GM10248 (cell line): ENCODE measurements around the gene ZSCAN26.
A peak's percentile ranks its signal among the peaks of the same experiment; 100 is the strongest.

ENCODE experiments used
- CTCF ChIA-PET: fragments of 300-600 bp; sonication (Branson Sonifier 250); formaldehyde crosslinking; extraction: SDS; loops from one replicate; lab custom pipeline; 2021; ENCODE audit warnings: antibody characterized with exemption; lab: Yijun Ruan, JAX
- POLR2A ChIA-PET: fragments of 350-650 bp; sonication (Branson Sonifier 250); formaldehyde crosslinking; extraction: SDS; loops from one replicate; lab custom pipeline; 2020; ENCODE audit warnings: antibody characterized with exemption; lab: Yijun Ruan, JAX
- DNase-seq: peaks from one replicate; pipeline ENCODE4 v3.0.0; 2012; ENCODE audit errors: extremely low spot score
- CTCF ChIP-seq: IDR thresholded peaks from 2 replicates; pipeline ENCODE4 v1.5.1; 2012; ENCODE audit warnings: mild to moderate bottlenecking, low read depth; ENCODE audit errors: extremely low read depth, missing control alignments, control extremely low read depth

The ZSCAN26 gene

GRCh38 chr6:28225056-28225834 is 41.7 kb upstream of the ZSCAN26 start, which contains the start of gene ZSCAN9:
Gene ZSCAN9, plus strand, starts transcription at chr6:28225275. Its CDS starts 1,810 bp downstream, at chr6:28227085.
- ChIA-PET POLR2A (interaction anchor here (1.0 kb wide), 1 partner anchor 42 kb away, joined by 3 read pairs; the partner anchor contains the start of gene ZSCAN26), CTCF (no interaction called here)
- no peak for TF ChIP-seq CTCF
- DNase-seq: peak; percentile 80

GRCh38 chr6:28226460-28226859 is 40.5 kb upstream of the ZSCAN26 start:
- no peak for TF ChIP-seq CTCF
- ChIA-PET CTCF (interaction anchor here (2.2 kb wide), 1 partner anchor 130 kb away, joined by 11 read pairs; no protein-coding TSS in a partner anchor), POLR2A (no interaction called here)
- no peak for DNase-seq

GRCh38 chr6:28232785-28233184 is 34.2 kb upstream of the ZSCAN26 start:
- no peak for TF ChIP-seq CTCF
- POLR2A ChIA-PET: no interaction called here
- CTCF ChIA-PET: interaction anchor here (1.0 to 1.7 kb wide), 4 partner anchors 11 to 15 kb away, joined by 3 to 5 read pairs (median 4); no protein-coding TSS in a partner anchor
- DNase-seq: no peak

- TF ChIP-seq CTCF: no peak
- ChIA-PET CTCF (no interaction called here), POLR2A (no interaction called here)
- DNase-seq: no peak
Observed at GRCh38 chr6:28235912-28236452, 31.0 kb upstream of the ZSCAN26 start.

GRCh38 chr6:28239636-28240035 is 27.3 kb upstream of the ZSCAN26 start:
- POLR2A ChIA-PET: no interaction called here
- CTCF ChIA-PET: no interaction called here
- DNase-seq: no peak
- no peak for TF ChIP-seq CTCF

- POLR2A ChIA-PET: no interaction called here
- CTCF ChIA-PET: no interaction called here
- no peak for TF ChIP-seq CTCF
- DNase-seq: no peak
Observed at GRCh38 chr6:28240471-28240870, 26.5 kb upstream of the ZSCAN26 start.
